ENCODE measurements around the gene NEDD9. TPM values are rescaled to one million over a fixed set of nuclear protein-coding genes. Genes with fewer than 3 reads are reported as not detected.

The NEDD9 gene
- total and polyA plus RNA-seq, 2 experiments from 2014 or later: 4.4 to 13.0 TPM

DNA sequence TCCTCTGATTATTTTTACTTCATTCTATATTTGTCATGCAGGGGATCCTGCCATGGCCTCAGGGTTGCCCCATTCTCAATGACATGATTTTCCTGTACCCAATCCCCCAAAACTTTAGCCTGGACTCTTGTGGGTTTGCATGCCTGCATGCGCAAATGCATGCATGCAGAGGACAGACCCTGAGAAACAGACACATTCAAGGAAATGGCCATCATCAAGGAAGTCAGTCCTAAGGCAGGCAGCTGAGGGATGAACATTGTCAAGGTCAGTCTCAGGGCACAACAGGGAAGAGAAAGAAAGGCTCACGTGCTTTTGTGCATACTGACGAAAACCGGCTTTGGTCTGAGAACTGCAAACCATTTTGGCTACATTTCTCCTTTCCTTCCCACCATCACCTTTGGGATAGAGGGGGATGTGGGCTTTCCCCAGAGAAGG is 13.1 kb downstream of the NEDD9 start:
- Mint-ChIP-seq H3K4me1 (peaks cover 35% of the 10 kb centered on the region), H3K36me3 (ENCODE audit: low read depth) (no peaks in the 10 kb centered on the region), H3K27ac (no peak overlapping the region), H3K4me3 (no peak overlapping the region), H3K27me3 (ENCODE audit: insufficient read depth, low read depth, poor library complexity) (no peaks in the 10 kb centered on the region), H3K9me3 (no peaks in the 10 kb centered on the region)
- no peak for ATAC-seq
- no peak for DNase-seq (ENCODE audit: low spot score)
- TF ChIP-seq NANOG (IDR thresholded peaks at IDR 0.05; ENCODE audit: borderline replicate concordance) (no peak), EZH2 (IDR thresholded peaks at IDR 0.05; ENCODE audit: low read depth, unreplicated experiment) (no peak)
- peaks cover 5% of the 10 kb centered on the region; the same call in 1 of the 2 replicates for H3K36me3 ChIP-seq (ENCODE audit: insufficient read depth)
- H3K79me2 ChIP-seq (replicated peaks; ENCODE audit: insufficient read depth): peaks cover 8% of the 10 kb centered on the region
- peaks cover 22% of the 10 kb centered on the region for H3K4me1 ChIP-seq (ENCODE audit: insufficient read depth)
- H3K4me3 ChIP-seq: no peak overlapping the region
- no peaks in the 10 kb centered on the region for H3K9me2 ChIP-seq (ENCODE audit: insufficient read depth)
- no peaks in the 10 kb centered on the region for H3K27me3 ChIP-seq (ENCODE audit: insufficient read depth)
- no peak overlapping the region for H2AFZ ChIP-seq
- no peak overlapping the region for H3K4me2 ChIP-seq
- no peaks in the 10 kb centered on the region for H3F3A ChIP-seq (replicated peaks; ENCODE audit: low read depth)
- H4K20me1 ChIP-seq (replicated peaks; ENCODE audit: insufficient read depth): no peaks in the 10 kb centered on the region; the same call in 1 of the 2 replicates
- H3K27ac ChIP-seq (ENCODE audit: low read depth): no peak overlapping the region

GRCh38 chr6:11218538-11219399 is 13.7 kb downstream of the NEDD9 start:
- H4K20me1 ChIP-seq (replicated peaks; ENCODE audit: insufficient read depth): no peaks in the 10 kb centered on the region; the same call in 1 of the 2 replicates
- peaks cover 6% of the 10 kb centered on the region for H3K79me2 ChIP-seq (replicated peaks; ENCODE audit: insufficient read depth)
- H3K27me3 ChIP-seq (ENCODE audit: insufficient read depth): no peaks in the 10 kb centered on the region
- Mint-ChIP-seq H3K9me3 (no peaks in the 10 kb centered on the region), H3K36me3 (ENCODE audit: low read depth) (no peaks in the 10 kb centered on the region), H3K4me1 (peaks cover 31% of the 10 kb centered on the region), H3K27ac (no peak overlapping the region), H3K4me3 (no peak overlapping the region), H3K27me3 (ENCODE audit: insufficient read depth, low read depth, poor library complexity) (no peaks in the 10 kb centered on the region)
- H3F3A ChIP-seq (replicated peaks; ENCODE audit: low read depth): no peaks in the 10 kb centered on the region
- H3K4me2 ChIP-seq: no peak overlapping the region
- H3K4me1 ChIP-seq (ENCODE audit: insufficient read depth): peaks cover 22% of the 10 kb centered on the region
- no peak overlapping the region for H3K4me3 ChIP-seq
- H3K36me3 ChIP-seq (ENCODE audit: insufficient read depth): peaks cover 5% of the 10 kb centered on the region; the same call in 1 of the 2 replicates
- no peak for ATAC-seq
- H3K27ac ChIP-seq (ENCODE audit: low read depth): no peak overlapping the region
- no peaks in the 10 kb centered on the region for H3K9me2 ChIP-seq (ENCODE audit: insufficient read depth)
- DNase-seq (ENCODE audit: low spot score): no peak
- H2AFZ ChIP-seq: no peak overlapping the region
- TF ChIP-seq POLR2AphosphoS5 (IDR thresholded peaks at IDR 0.05; ENCODE audit: low read depth): no peak
- no peak for TF ChIP-seq REST (IDR thresholded peaks at IDR 0.05; ENCODE audit: unreplicated experiment)
- no peak for TF ChIP-seq JUNB (IDR thresholded peaks at IDR 0.05; ENCODE audit: unreplicated experiment)
- TF ChIP-seq ZNF114 (CRISPR knock-in tag; IDR thresholded peaks at IDR 0.05): no peak
- no peak for TF ChIP-seq ZNF331 (CRISPR knock-in tag; IDR thresholded peaks at IDR 0.05; ENCODE audit: low read depth)
- TF ChIP-seq ETS1 (IDR thresholded peaks at IDR 0.05): no peak
- TF ChIP-seq CREB1 (CRISPR knock-in tag; IDR thresholded peaks at IDR 0.05; ENCODE audit: low read depth): no peak
- no peak for TF ChIP-seq NANOG (IDR thresholded peaks at IDR 0.05; ENCODE audit: borderline replicate concordance)
- TF ChIP-seq ZNF462 (CRISPR knock-in tag; IDR thresholded peaks at IDR 0.05): no peak
- no peak for TF ChIP-seq EZH2 (IDR thresholded peaks at IDR 0.05; ENCODE audit: low read depth, unreplicated experiment)

All from GM23338 (cell line).